Activated T-helper 2 cell treated with anti-CD3 and anti-CD28 coated beads, Interferon-gamma antibody, Interleukin-2, Interleukin-4, amounts not matched to agents 10 μg/mL and 5 μg/mL and 100 μg/mL, durations not matched to agents 14 hours and 24 hours and 36 hours (primary cell): ENCODE data around the gene DTNA. TPM values are rescaled to one million over a fixed set of nuclear protein-coding genes. Genes with fewer than 3 reads are reported as not detected.

Source experiments
- DNase-seq: peaks from one replicate; pipeline ENCODE4 v3.0.0; 2021; ENCODE audit warnings: low spot score
- H3K27ac Mint-ChIP-seq: one replicate; pipeline ENCODE4 v1.8.0; 2021; ENCODE audit warnings: mixed read lengths
- H3K27me3 Mint-ChIP-seq: one replicate; pipeline ENCODE4 v1.8.0; 2021; ENCODE audit warnings: low read depth, mixed read lengths
- H3K36me3 Mint-ChIP-seq: one replicate; pipeline ENCODE4 v1.8.0; 2021; ENCODE audit warnings: low read depth, mixed read lengths
- H3K4me1 Mint-ChIP-seq: one replicate; pipeline ENCODE4 v1.8.0; 2021; ENCODE audit warnings: low read depth, mixed read lengths
- H3K4me3 Mint-ChIP-seq: one replicate; pipeline ENCODE4 v1.8.0; 2021; ENCODE audit warnings: low read depth, mild to moderate bottlenecking, moderate library complexity, mixed read lengths
- H3K9me3 Mint-ChIP-seq: one replicate; pipeline ENCODE4 v1.8.0; 2021; ENCODE audit warnings: mixed read lengths
- intact Hi-C: fragments of 100-400 bp; cut with micrococcal nuclease; formaldehyde crosslinking; loops from one replicate; pipeline ENCODE4 v1.15.1; 2023
- total RNA-seq: library from RNA; stranded (reverse); gene quantifications from 2 replicates; pipeline ENCODE4 v1.2.3, GENCODE V29; 2022

The DTNA gene
- total RNA-seq, 1 donor from 2014 or later: 0.73 TPM

GRCh38 chr18:34834897-34835296, 124.8 kb downstream of the DTNA start:
- Mint-ChIP-seq H3K36me3 (no peaks in the 10 kb centered on the region), H3K9me3 (no peaks in the 10 kb centered on the region), H3K27me3 (no peaks in the 10 kb centered on the region), H3K27ac (no peak overlapping the region), H3K4me1 (peaks cover 7% of the 10 kb centered on the region), H3K4me3 (no peak overlapping the region)
- DNase-seq: no peak
- intact Hi-C loops: loop anchor here (2.0 kb wide), 1 partner anchor 26 kb away; no protein-coding TSS in a partner anchor

- no peaks in the 10 kb centered on the region for H3K36me3 Mint-ChIP-seq
- H3K27ac Mint-ChIP-seq: no peak overlapping the region
- peaks cover 7% of the 10 kb centered on the region for H3K4me1 Mint-ChIP-seq
- intact Hi-C loops: loop anchor here (2.0 kb wide), 1 partner anchor 25 kb away; no protein-coding TSS in a partner anchor
- H3K27me3 Mint-ChIP-seq: no peaks in the 10 kb centered on the region
- DNase-seq: no peak
- H3K4me3 Mint-ChIP-seq: no peak overlapping the region
- no peaks in the 10 kb centered on the region for H3K9me3 Mint-ChIP-seq
Observed at GRCh38 chr18:34835466-34835865, 125.4 kb downstream of the DTNA start.

- no peak overlapping the region for H3K27ac Mint-ChIP-seq
- DNase-seq: no peak
- no peaks in the 10 kb centered on the region for H3K9me3 Mint-ChIP-seq
- intact Hi-C loops: no loop called here
- H3K4me3 Mint-ChIP-seq: no peak overlapping the region
- H3K4me1 Mint-ChIP-seq: peaks cover 7% of the 10 kb centered on the region
- no peaks in the 10 kb centered on the region for H3K36me3 Mint-ChIP-seq
- H3K27me3 Mint-ChIP-seq: peaks cover 7% of the 10 kb centered on the region
Observed at GRCh38 chr18:34837769-34838272, 127.7 kb downstream of the DTNA start.

GRCh38 chr18:34838669-34839068, 128.6 kb downstream of the DTNA start:
- H3K4me3 Mint-ChIP-seq: no peak overlapping the region
- intact Hi-C loops: no loop called here
- no peaks in the 10 kb centered on the region for H3K36me3 Mint-ChIP-seq
- peaks cover 7% of the 10 kb centered on the region for H3K27me3 Mint-ChIP-seq
- H3K4me1 Mint-ChIP-seq: peaks cover 7% of the 10 kb centered on the region
- DNase-seq: no peak
- H3K27ac Mint-ChIP-seq: no peak overlapping the region
- no peaks in the 10 kb centered on the region for H3K9me3 Mint-ChIP-seq

GRCh38 chr18:34840256-34840826, 130.2 kb downstream of the DTNA start:
- H3K4me1 Mint-ChIP-seq: peaks cover under 1% of the 10 kb centered on the region
- H3K36me3 Mint-ChIP-seq: no peaks in the 10 kb centered on the region
- H3K9me3 Mint-ChIP-seq: no peaks in the 10 kb centered on the region
- H3K4me3 Mint-ChIP-seq: no peak overlapping the region
- intact Hi-C loops: no loop called here
- DNase-seq: no peak
- H3K27me3 Mint-ChIP-seq: peaks cover 7% of the 10 kb centered on the region
- no peak overlapping the region for H3K27ac Mint-ChIP-seq

GRCh38 chr18:34841891-34842290, 131.8 kb downstream of the DTNA start:
- H3K27ac Mint-ChIP-seq: no peak overlapping the region
- H3K36me3 Mint-ChIP-seq: no peaks in the 10 kb centered on the region
- H3K4me3 Mint-ChIP-seq: no peak overlapping the region
- H3K4me1 Mint-ChIP-seq: no peaks in the 10 kb centered on the region
- peaks cover 7% of the 10 kb centered on the region for H3K27me3 Mint-ChIP-seq
- no peak for DNase-seq
- intact Hi-C loops: no loop called here
- H3K9me3 Mint-ChIP-seq: no peaks in the 10 kb centered on the region

- H3K27me3 Mint-ChIP-seq: peaks cover 13% of the 10 kb centered on the region
- DNase-seq: no peak
- no peak overlapping the region for H3K4me3 Mint-ChIP-seq
- no peaks in the 10 kb centered on the region for H3K36me3 Mint-ChIP-seq
- H3K27ac Mint-ChIP-seq: no peak overlapping the region
- no peaks in the 10 kb centered on the region for H3K4me1 Mint-ChIP-seq
- intact Hi-C loops: no loop called here
- H3K9me3 Mint-ChIP-seq: no peaks in the 10 kb centered on the region
Observed at GRCh38 chr18:34844072-34844471, 134.0 kb downstream of the DTNA start.

GRCh38 chr18:34844732-34845459, 134.8 kb downstream of the DTNA start:
- H3K4me3 Mint-ChIP-seq: no peak overlapping the region
- H3K36me3 Mint-ChIP-seq: no peaks in the 10 kb centered on the region
- peaks cover 19% of the 10 kb centered on the region for H3K27me3 Mint-ChIP-seq
- H3K27ac Mint-ChIP-seq: no peak overlapping the region
- no peak for DNase-seq
- no peaks in the 10 kb centered on the region for H3K4me1 Mint-ChIP-seq
- intact Hi-C loops: no loop called here
- no peaks in the 10 kb centered on the region for H3K9me3 Mint-ChIP-seq

GRCh38 chr18:34847408-34847807, 137.3 kb downstream of the DTNA start:
- no peak for DNase-seq
- no peaks in the 10 kb centered on the region for H3K9me3 Mint-ChIP-seq
- H3K4me1 Mint-ChIP-seq: no peaks in the 10 kb centered on the region
- intact Hi-C loops: no loop called here
- no peak overlapping the region for H3K4me3 Mint-ChIP-seq
- no peak overlapping the region for H3K27ac Mint-ChIP-seq
- H3K36me3 Mint-ChIP-seq: no peaks in the 10 kb centered on the region
- peaks cover 22% of the 10 kb centered on the region for H3K27me3 Mint-ChIP-seq

GRCh38 chr18:34848156-34848555, 138.1 kb downstream of the DTNA start:
- Mint-ChIP-seq H3K27ac (no peak overlapping the region), H3K4me3 (no peak overlapping the region), H3K27me3 (peaks cover 26% of the 10 kb centered on the region), H3K9me3 (no peaks in the 10 kb centered on the region), H3K36me3 (no peaks in the 10 kb centered on the region), H3K4me1 (no peaks in the 10 kb centered on the region)
- no peak for DNase-seq
- intact Hi-C loops: no loop called here

GRCh38 chr18:34848695-34849094, 138.6 kb downstream of the DTNA start:
- intact Hi-C loops: no loop called here
- Mint-ChIP-seq H3K4me3 (no peak overlapping the region), H3K27me3 (peaks cover 27% of the 10 kb centered on the region), H3K9me3 (no peaks in the 10 kb centered on the region), H3K36me3 (no peaks in the 10 kb centered on the region), H3K27ac (no peak overlapping the region), H3K4me1 (no peaks in the 10 kb centered on the region)
- DNase-seq: no peak

- Mint-ChIP-seq H3K36me3 (no peaks in the 10 kb centered on the region), H3K27me3 (peaks cover 52% of the 10 kb centered on the region), H3K9me3 (no peaks in the 10 kb centered on the region), H3K4me3 (no peak overlapping the region), H3K27ac (no peak overlapping the region), H3K4me1 (peaks cover 8% of the 10 kb centered on the region)
- intact Hi-C loops: no loop called here
- no peak for DNase-seq
Observed at GRCh38 chr18:34857320-34857719, 147.2 kb downstream of the DTNA start.

GRCh38 chr18:34858188-34858587, 148.1 kb downstream of the DTNA start:
- no peak for DNase-seq
- H3K27ac Mint-ChIP-seq: no peak overlapping the region
- no peak overlapping the region for H3K4me3 Mint-ChIP-seq
- no peaks in the 10 kb centered on the region for H3K36me3 Mint-ChIP-seq
- no peaks in the 10 kb centered on the region for H3K9me3 Mint-ChIP-seq
- intact Hi-C loops: no loop called here
- H3K4me1 Mint-ChIP-seq: peaks cover 10% of the 10 kb centered on the region
- H3K27me3 Mint-ChIP-seq: peaks cover 46% of the 10 kb centered on the region
